NOMO-1 treated with DMSO at 0.1 percent for 48 hours (cell line): ENCODE data around the gene TRIM45.
"Not testable (repeated sequence)": the region's sequence is repeated elsewhere in the genome, so short reads cannot be mapped to it uniquely, and the experiment has no call there.

Experiments used
- DNase-seq: peaks from one replicate; lab custom pipeline; 2025; ENCODE audit not compliant: unreplicated experiment; lab: John Stamatoyannopoulos, UW

The TRIM45 gene

GRCh38 chr1:117104986-117105385 is 16.6 kb downstream of the TRIM45 start:
- DNase-seq = no peak

GRCh38 chr1:117101858-117102257 is 19.7 kb downstream of the TRIM45 start:
- not testable (repeated sequence) for DNase-seq

GRCh38 chr1:117101334-117101733 is 20.2 kb downstream of the TRIM45 start:
- no peak for DNase-seq

- DNase-seq = no peak
Observed at GRCh38 chr1:117098287-117098890, 23.2 kb downstream of the TRIM45 start.

- no peak for DNase-seq
Observed at GRCh38 chr1:117097443-117097842, 24.1 kb downstream of the TRIM45 start.

GRCh38 chr1:117096951-117097408 is 24.6 kb downstream of the TRIM45 start:
- no peak for DNase-seq

DNA sequence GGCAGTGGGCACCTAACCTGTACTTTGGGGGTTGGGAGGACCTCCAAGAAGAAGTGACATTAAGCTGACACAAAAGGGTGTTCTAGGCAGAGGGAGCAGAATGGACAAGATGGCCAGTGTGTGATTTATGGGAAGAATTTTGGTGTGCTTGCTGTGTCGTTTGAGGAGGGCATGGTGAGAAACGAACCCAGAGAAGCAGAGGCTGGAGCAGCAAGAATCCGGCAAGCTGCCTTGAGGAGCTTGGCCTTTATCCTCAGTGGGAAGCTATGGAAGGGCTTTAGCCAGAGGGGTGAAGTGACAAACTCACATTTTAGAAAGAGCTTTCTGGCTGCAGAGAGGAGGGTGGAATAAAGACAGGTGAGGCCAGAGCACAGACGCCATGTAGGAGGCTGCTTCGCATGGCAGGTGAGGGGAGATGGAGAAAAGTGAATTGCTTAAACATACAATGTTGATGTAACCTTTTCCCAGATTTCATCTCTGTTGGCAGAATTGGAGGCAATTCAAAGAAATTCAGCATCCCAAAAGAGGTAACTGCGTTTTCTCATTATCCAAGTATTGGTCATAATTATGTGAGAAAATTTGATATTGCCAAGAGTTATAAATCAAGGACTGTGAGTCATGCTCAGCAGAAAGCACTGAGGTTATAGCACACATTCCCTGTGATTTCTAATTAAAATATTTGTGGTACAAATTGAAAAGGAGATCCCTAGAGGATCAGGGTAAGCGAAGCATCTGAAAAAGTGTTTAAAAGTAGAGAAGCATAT is 26.5 kb downstream of the TRIM45 start:
- no peak for DNase-seq

GRCh38 chr1:117093870-117094621 is 27.5 kb downstream of the TRIM45 start:
- no peak for DNase-seq

DNA sequence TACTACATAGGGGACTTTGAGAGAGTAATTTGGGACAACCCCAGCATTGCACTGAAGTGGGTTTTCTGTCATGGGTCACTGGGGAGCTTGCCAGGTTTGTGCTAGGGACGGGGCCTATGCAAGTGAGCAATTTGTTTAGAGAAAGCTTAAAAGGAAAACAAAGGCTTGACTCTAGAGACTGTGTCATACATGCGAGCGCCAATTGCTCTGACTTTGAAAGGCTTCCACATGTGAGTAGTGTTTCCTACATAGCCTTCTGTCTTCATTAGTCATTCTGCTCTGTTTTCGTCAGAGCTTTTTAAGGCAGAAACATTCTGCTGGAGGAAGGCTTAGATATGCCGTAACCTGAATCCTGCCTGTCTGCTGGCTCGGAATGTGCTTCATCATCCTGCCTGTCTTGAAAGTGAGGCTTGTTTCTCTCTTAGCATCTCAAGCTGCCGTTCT is 28.4 kb downstream of the TRIM45 start:
- no peak for DNase-seq

DNA sequence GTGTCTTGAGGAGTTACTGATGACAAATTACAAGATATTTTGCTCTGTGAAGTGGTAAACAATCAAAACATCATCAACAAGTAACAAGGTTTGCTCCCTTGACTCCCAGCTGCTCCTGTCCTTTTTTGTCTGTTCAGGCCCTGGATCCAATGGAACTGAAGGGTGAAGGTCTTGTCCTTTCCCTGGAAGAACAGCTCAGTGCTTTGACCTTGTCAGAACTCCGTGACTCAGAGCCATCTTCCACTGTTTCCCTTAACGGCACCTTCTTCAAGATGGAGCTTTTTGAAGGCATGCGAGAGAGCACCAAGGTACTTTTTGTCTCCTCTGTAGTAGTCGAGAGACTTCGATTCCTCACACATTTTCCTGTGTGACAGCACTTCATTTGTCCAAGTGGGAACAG is 29.0 kb downstream of the TRIM45 start:
- no peak for DNase-seq

GRCh38 chr1:117089996-117090395 is 31.6 kb downstream of the TRIM45 start:
- DNase-seq = no peak

GRCh38 chr1:117087686-117088085 is 33.9 kb downstream of the TRIM45 start:
- no peak for DNase-seq

- DNase-seq = no peak
Observed at GRCh38 chr1:117084231-117084630, 37.3 kb downstream of the TRIM45 start.

DNA sequence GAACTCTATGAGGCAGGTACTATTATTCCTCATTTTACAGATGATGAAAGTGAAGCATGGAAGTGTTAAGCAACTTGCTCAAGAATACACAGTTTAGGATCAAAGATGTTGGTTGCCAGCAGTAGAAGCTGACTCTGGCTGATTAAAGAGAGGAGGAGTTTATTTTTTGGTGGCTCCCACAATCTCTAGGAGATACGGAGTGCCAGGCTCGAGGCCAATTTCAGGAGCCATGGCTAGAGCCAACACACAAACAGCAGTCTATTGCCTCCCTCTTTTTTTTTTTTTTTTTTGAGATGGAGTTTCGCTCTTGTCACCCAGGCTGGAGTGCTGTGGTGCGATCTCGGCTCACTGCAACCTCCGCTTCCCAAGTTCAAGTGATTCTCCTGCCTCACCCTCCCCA is 41.8 kb downstream of the TRIM45 start:
- no peak for DNase-seq

DNA sequence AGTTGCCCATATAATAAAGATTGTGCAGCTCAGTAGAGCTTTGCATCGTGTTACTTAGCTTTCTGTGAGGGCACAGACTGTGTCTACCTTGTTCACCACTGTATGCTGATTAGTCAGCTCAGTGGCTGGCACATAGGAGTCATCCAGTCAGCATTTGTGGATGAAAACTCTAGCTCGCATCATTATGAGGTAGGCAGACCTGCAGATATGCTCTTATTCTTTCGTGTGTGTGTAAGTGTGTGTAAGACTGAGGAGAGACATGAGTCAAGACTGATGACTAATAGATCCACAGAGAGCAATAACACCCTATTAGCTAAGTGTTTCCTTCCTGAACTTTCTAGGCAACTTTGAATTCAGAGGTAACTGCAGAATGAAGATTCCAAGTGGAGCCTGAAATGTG is 44.3 kb downstream of the TRIM45 start:
- DNase-seq = no peak

GRCh38 chr1:117076648-117077047 is 44.9 kb downstream of the TRIM45 start:
- no peak for DNase-seq

DNA sequence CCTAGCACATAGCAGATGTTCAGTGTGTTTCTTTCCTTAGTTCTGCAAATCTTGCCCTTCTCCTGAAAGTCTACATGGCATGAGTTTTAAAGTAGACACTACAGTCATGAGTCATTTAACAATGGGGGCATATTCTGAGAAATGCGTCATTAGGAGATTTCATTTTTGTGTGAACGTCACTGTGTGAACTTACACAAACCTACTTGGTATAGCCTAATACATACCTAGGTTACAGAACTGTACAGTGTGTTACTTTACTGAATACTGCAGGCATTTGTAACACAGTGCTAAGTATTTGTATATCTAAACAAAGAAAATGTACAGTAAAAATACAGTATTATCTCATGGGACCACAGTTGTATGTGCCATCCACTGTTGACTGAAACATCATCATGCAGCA is 51.4 kb downstream of the TRIM45 start:
- no peak for DNase-seq

DNA sequence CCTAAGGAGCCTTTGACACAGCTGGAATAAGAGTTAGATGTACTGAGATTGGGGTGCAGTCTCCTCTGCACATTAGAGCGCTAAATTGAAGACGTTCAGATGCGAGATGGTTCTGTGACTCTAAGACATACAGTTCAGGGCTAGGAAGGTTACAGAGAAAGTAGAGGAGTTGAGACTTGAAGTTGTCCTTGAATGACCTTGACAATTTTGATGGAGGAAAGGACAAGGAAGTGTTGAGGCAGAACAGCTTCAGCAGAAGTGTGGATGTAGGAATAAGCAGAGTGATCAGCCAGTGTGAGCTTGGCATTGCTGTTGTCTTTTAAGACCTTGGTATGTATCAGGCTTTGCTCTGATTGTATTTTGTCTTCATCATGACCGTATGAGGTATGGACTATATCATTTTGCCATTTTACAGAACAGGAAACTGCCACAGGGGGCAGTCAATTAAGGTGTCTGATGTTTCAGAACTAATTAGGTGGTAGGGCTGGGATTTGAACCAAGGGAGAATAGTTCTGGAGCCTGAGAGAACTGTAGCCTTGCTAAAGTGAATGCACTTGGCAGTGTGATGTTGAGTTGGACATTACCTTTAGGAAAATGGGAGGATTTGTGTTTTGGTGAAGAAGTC is 52.2 kb downstream of the TRIM45 start:
- no peak for DNase-seq

DNA sequence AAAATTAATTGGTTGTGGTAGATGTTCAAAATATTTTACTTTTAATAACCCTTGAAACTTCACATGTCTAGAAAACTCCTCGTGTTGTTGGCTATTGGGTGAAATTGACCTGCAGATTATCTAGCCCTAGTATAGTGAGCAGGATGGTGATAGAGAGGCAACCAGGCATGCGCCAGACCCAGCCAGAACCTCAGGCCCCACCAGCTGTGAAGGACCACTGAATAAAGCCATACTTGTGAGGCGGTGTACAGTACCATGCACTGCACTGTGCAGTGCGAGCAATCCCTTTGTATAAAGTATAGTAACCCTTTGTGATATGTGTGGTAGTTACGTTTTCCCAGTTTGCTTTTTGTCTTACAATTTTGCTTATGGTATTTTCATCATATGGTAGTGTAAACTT is 53.0 kb downstream of the TRIM45 start:
- DNase-seq = no peak

DNA sequence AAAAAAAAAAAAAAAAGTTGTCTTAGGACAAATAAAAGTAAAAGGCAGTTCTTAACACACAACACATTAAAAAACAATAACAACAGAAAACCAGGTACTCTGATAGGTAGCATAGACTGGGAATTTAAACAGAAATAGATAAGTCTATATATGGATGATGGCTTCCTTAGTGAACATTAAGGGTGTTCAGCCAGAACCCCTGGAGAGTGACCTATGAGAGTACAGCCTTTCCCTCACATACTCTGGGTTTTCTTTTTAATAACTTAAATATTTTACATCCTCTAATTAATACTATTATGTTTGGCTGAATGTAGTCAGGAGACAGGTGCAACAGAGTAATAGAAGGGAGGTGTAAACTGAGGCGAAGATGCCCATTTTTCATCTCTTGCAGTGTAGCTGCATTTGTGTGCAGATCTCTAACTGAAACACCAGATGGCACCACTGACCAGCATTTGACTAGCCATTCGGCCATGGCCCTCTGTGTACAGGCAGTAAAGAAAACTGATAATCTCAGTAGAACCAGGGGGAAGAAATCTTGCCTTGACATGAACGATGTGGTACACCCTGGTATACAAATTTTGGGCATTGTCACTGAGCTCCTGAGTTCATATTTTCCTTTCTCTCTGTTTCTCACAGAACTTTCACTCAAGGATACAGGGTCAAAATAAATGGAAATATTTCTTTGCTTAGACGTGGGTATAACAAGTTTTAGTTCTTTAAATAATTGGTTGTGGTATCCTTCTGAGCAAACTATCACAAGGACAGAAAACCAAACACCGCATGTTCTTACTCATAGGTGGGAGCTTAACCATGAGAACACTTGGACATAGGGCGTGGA is 53.8 kb downstream of the TRIM45 start:
- peak; percentile 47 for DNase-seq

DNA sequence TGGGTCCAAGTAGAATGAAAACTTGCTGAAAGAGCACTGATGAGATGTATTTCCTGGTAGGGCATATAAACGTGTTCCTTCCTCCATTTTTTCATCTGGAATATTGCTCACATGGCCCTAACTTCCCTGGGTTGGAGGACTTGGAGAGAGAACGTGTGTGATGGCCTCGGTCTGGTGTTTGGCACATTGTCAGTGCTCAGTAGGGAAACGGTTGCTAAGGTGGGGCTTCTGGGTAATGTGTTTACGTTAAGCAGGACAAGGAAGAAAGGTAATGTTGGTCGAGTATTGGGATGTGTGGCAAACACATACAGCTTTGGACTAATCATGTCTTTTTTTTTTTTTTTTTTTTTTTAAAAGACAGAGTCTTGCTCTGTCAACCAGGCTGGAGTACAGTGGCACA is 55.2 kb downstream of the TRIM45 start:
- DNase-seq = no peak
